ENCODE data around the gene HAT1.

- TF ChIP-seq CTCF (conservative IDR thresholded peaks at IDR 0.05; ENCODE audit: low read depth, low read length) = no peak
- TF ChIP-seq EZH2phosphoT487 (IDR thresholded peaks at IDR 0.05; ENCODE audit: borderline replicate concordance, low read length) = no peak
- no peak for TF ChIP-seq EZH2 (IDR thresholded peaks at IDR 0.05; ENCODE audit: low read length, unreplicated experiment)
Observed at GRCh38 chr2:171880774-171881173, 41.5 kb upstream of the HAT1 start.

Measured in PC-3 (cell line).